Adipose tissue (tissue), 3 donors: ENCODE results near the gene ZNF239. TPM values are rescaled to one million over a fixed set of nuclear protein-coding genes. Genes with fewer than 3 reads are reported as not detected.
"Not testable (repeated sequence)": the region's sequence is repeated elsewhere in the genome, so short reads cannot be mapped to it uniquely, and the experiment has no call there.

Experiments used
- H3K27ac ChIP-seq: one replicate; pipeline ENCODE4 v1.5.1; 2013; ENCODE audit warnings: low read depth, low read length
- WGBS, 3 donors: extraction: QIAGEN DNeasy Blood & Tissue Kit; methylation state at CpG; one replicate each; pipeline ENCODE4 v1.1.7; 2013; 5-methylcytosine and 5-hydroxymethylcytosine counted together
- polyA plus RNA-seq, 3 donors: library from polyadenylated mRNA; stranded (reverse); fragments of 200-250 nt; gene quantifications; one replicate each; pipeline ENCODE4 v1.2.3, GENCODE V29; 2013
- donor health status: healthy with polysubstance abuse.
- donor health status: Bipolar disorder and iron deficiency.
- donor health status: healthy.

Gene ZNF239
- polyA plus RNA-seq, 3 donors, result 1.6 to 2.8 (median 2.2) TPM

- no peak overlapping the region for H3K27ac ChIP-seq
- WGBS, 3 donors, result 66 to 81% (median 74%) methylated on average over 9 of the region's 9 CpGs
Observed at GRCh38 chr10:43585981-43586729, 11.7 kb upstream of the ZNF239 start.

- 91 to 92% (median 92%) methylated on average over 5 of the region's 5 CpGs for WGBS, 3 donors
- H3K27ac ChIP-seq, result no peak overlapping the region
Observed at GRCh38 chr10:43585046-43585445, 10.6 kb upstream of the ZNF239 start.

- no peak overlapping the region for H3K27ac ChIP-seq
- 70 to 92% (median 80%) methylated on average over 4 of the region's 4 CpGs for WGBS, 3 donors
Observed at GRCh38 chr10:43584051-43584450, 9.6 kb upstream of the ZNF239 start.

GRCh38 chr10:43576580-43576979 is 2.2 kb upstream of the ZNF239 start:
- 72 to 92% (median 91%) methylated on average over 5 of the region's 5 CpGs for WGBS, 3 donors
- no peak overlapping the region for H3K27ac ChIP-seq

- no peak overlapping the region for H3K27ac ChIP-seq
- 90 to 97% (median 91%) methylated on average over 5 of the region's 5 CpGs for WGBS, 3 donors
Observed at GRCh38 chr10:43576062-43576461, 1.6 kb upstream of the ZNF239 start.

GRCh38 chr10:43574906-43575305 is 490 bp upstream of the ZNF239 start:
- no peak overlapping the region for H3K27ac ChIP-seq
- 83 to 93% (median 89%) methylated on average over 8 of the region's 8 CpGs for WGBS, 3 donors

GRCh38 chr10:43573250-43574000 is 991 bp downstream of the ZNF239 start:
- H3K27ac ChIP-seq, result no peak overlapping the region

GRCh38 chr10:43570971-43571370 is 3.4 kb downstream of the ZNF239 start:
- WGBS, 3 donors, result 36 to 72% (median 40%) methylated on average over 1 of the region's 1 CpG

More at GRCh38 chr10:43573250-43574000, 991 bp downstream of the ZNF239 start:
- WGBS, 3 donors, result 53 to 59% (median 58%) methylated on average over 14 of the region's 14 CpGs

GRCh38 chr10:43569681-43570080 is 4.7 kb downstream of the ZNF239 start:
- no peak overlapping the region for H3K27ac ChIP-seq

More at GRCh38 chr10:43570971-43571370, 3.4 kb downstream of the ZNF239 start:
- H3K27ac ChIP-seq, result no peak overlapping the region

- whole genome bisulfite sequencing, 3 donors, result 95 to 98% (median 96%) methylated on average over 4 of the region's 4 CpGs
- H3K27ac ChIP-seq, result no peak overlapping the region
Observed at GRCh38 chr10:43557214-43557613, 17.2 kb downstream of the ZNF239 start.

- 85 to 94% (median 93%) methylated on average over 10 to 11 of the region's 11 CpGs for WGBS, 3 donors
- not testable (repeated sequence) for H3K27ac ChIP-seq
Observed at GRCh38 chr10:43543746-43544145, 30.7 kb downstream of the ZNF239 start.

GRCh38 chr10:43524434-43525247 is 49.8 kb downstream of the ZNF239 start:
- no peak overlapping the region for H3K27ac ChIP-seq
- WGBS, 3 donors, result 55 to 86% (median 82%) methylated on average over 1 of the region's 1 CpG

Other genes with a start within 250 kb of the ZNF239 start
- gene FXYD4, start 203.0 kb downstream of the ZNF239 start, polyA plus RNA-seq, result under 1 TPM in 2 of 3 donors, not detected in 1; 0.15 to 0.77 TPM
- gene HNRNPF, start 165.4 kb downstream of the ZNF239 start, polyA plus RNA-seq, result 100 to 1,000 TPM in 2 of 3 donors, 10 to 100 TPM in 1; 90.0 to 174 (median 103) TPM
- 1 to 10 TPM; 4.2 to 4.8 (median 4.4) TPM for gene ZNF487, start 137.5 kb downstream of the ZNF239 start, polyA plus RNA-seq
- gene ZNF485, start 31.8 kb upstream of the ZNF239 start, polyA plus RNA-seq, result 1 to 10 TPM; 1.4 to 3.1 (median 1.8) TPM
- 10 to 100 TPM; 28.8 to 50.0 (median 30.0) TPM for gene ZNF32, start 74.3 kb upstream of the ZNF239 start, polyA plus RNA-seq